Testis (tissue), 2 donors: ENCODE data around the gene PRR7.

Source experiments
- CTCF ChIP-seq, 3 experiments: fragments of 450-650 bp in 2 of 3; fragments of 200-600 bp in 1 of 3; sonication (generic) in 1 of 3; IDR thresholded peaks; one replicate each; pipeline ENCODE4 v1.5.1; 2016 to 2019; ENCODE audit warnings: antibody characterized with exemption in 3 of 3, mild to moderate bottlenecking in 2 of 3, moderate library complexity in 1 of 3
- POLR2A ChIP-seq: fragments of 450-650 bp; IDR thresholded peaks from one replicate; pipeline ENCODE4 v1.6.1; 2017; ENCODE audit warnings: antibody characterized with exemption, mild to moderate bottlenecking, moderate library complexity

DNA sequence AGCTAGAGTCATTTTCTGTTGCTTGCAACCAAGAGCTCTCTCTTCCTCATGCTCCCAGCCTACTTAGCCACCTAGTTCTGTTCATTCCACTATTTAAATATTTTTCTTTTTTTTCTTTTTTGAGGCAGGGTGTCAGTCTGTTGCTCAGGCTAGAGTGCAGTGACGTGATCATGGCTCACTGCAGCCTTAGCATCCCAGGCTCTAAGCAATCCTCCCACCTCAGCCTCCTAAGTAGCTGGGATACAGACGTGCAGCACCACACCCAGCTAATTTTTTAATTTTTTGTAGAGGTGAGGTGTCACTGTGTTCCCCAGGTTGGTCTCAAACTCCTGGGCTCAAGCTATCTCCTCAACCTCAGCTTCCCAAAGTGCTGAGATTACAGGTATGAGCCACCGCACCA lies 32.1 kb upstream of the PRR7 start:
- TF ChIP-seq CTCF (IDR thresholded peaks at IDR 0.05) (no peak), POLR2A (no peak)
